Endothelial cell of umbilical vein (primary cell): ENCODE measurements around the gene CNST. TPM values are rescaled to one million over a fixed set of nuclear protein-coding genes. Genes with fewer than 3 reads are reported as not detected.

Source experiments
- BruUV-seq: library from RNA; stranded (reverse); fragments of 400-500 nt; replicated peaks from 2 replicates; lab custom pipeline; 2021; lab: Mats Ljungman, UMichigan
- CTCF ChIA-PET: fragments of 300-600, 350-600 bp; sonication (Branson Sonifier 250); formaldehyde crosslinking; loops from one replicate; lab custom pipeline; 2021; ENCODE audit warnings: antibody characterized with exemption, inconsistent platforms; lab: Charles Lee
- POLR2A ChIA-PET: fragments of 300-600, 350-600 bp; sonication (Branson Sonifier 250); formaldehyde crosslinking; loops from one replicate; lab custom pipeline; 2021; ENCODE audit warnings: antibody characterized with exemption, inconsistent platforms; lab: Charles Lee
- DNase-seq: peaks from one replicate; pipeline ENCODE4 v3.0.0-alpha.2; 2011; ENCODE audit warnings: low read depth, low spot score
- FAIRE-seq: peaks from 2 replicates; lab custom pipeline; 2011; peaks lifted over from hg19 to GRCh38; lab: Jason Lieb, UNC
- H2AFZ ChIP-seq: 2 replicates; pipeline ENCODE4 v1.6.0; 2012; ENCODE audit warnings: low read depth, low read length, control low read depth, inconsistent platforms
- H3K27ac ChIP-seq: 2 replicates; pipeline ENCODE4 v1.5.1; 2011; ENCODE audit warnings: low read depth, mild to moderate bottlenecking, control low read depth, low read length, moderate library complexity; ENCODE audit not compliant: insufficient read depth
- H3K27me3 ChIP-seq, 2 experiments: 2 replicates each; pipeline versions ENCODE4 v1.6.0 to v1.6.1; 2011; ENCODE audit warnings: low read length in 2 of 2, mixed read lengths in 1 of 2; ENCODE audit not compliant: control insufficient read depth in 2 of 2, insufficient read depth in 2 of 2
- H3K36me3 ChIP-seq, 2 experiments: 2 replicates in 1 of 2; 3 replicates in 1 of 2; pipeline ENCODE4 v1.5.1; 2011; ENCODE audit warnings: low read length in 2 of 2, mild to moderate bottlenecking in 1 of 2, moderate library complexity in 1 of 2; ENCODE audit not compliant: control insufficient read depth in 2 of 2, insufficient read depth in 2 of 2; ENCODE audit errors: extremely low read depth in 1 of 2
- H3K4me1 ChIP-seq: 3 replicates; pipeline ENCODE4 v1.5.1; 2011; ENCODE audit warnings: mild to moderate bottlenecking, low read length; ENCODE audit not compliant: control insufficient read depth, insufficient read depth; ENCODE audit errors: extremely low read depth
- H3K4me2 ChIP-seq: 2 replicates; pipeline ENCODE4 v1.6.1; 2011; ENCODE audit warnings: low read length, control low read depth, mixed read lengths; ENCODE audit not compliant: insufficient read depth
- H3K4me3 ChIP-seq, 3 experiments: fragments of 200-600 bp in 1 of 3; sonication (generic), shearing (Covaris generic) in 1 of 3; replicated peaks in 1 of 3; 2 replicates each; pipeline ENCODE4 v1.5.1; 2011 to 2016; ENCODE audit warnings: control low read depth in 3 of 3, low read length in 3 of 3, mild to moderate bottlenecking in 2 of 3, inconsistent platforms in 1 of 3, low read depth in 1 of 3, moderate library complexity in 1 of 3; ENCODE audit not compliant: insufficient read depth in 1 of 3
- H3K79me2 ChIP-seq: 2 replicates; pipeline ENCODE4 v1.6.0; 2012; ENCODE audit warnings: low read length, inconsistent platforms; ENCODE audit not compliant: control insufficient read depth, insufficient read depth
- H3K9ac ChIP-seq: replicated peaks from 2 replicates; pipeline ENCODE3; 2011; ENCODE audit warnings: low read length, control low read depth; ENCODE audit not compliant: insufficient read depth; ENCODE audit errors: extremely low read depth
- H3K9me1 ChIP-seq: replicated peaks from 3 replicates; pipeline ENCODE4 v1.6.0; 2011; ENCODE audit warnings: mild to moderate bottlenecking, low read length; ENCODE audit not compliant: control insufficient read depth, insufficient read depth; ENCODE audit errors: extremely low read depth
- H3K9me3 ChIP-seq: replicated peaks from 2 replicates; pipeline ENCODE4 v1.5.1; 2012; ENCODE audit warnings: low read length, inconsistent platforms; ENCODE audit not compliant: control insufficient read depth, insufficient read depth
- H4K20me1 ChIP-seq: replicated peaks from 2 replicates; pipeline ENCODE3; 2011; ENCODE audit warnings: mild to moderate bottlenecking, low read length; ENCODE audit not compliant: control insufficient read depth, insufficient read depth; ENCODE audit errors: extremely low read depth
- CTCF ChIP-seq, 2 donors: IDR thresholded peaks; 1 replicate in 1 of 2; 2 replicates in 1 of 2; pipeline ENCODE4 v1.5.1; 2011; ENCODE audit warnings: low read length in 2 of 2, mild to moderate bottlenecking in 2 of 2, moderate library complexity in 2 of 2, control low read depth in 1 of 2, inconsistent platforms in 1 of 2, low read depth in 1 of 2; ENCODE audit not compliant: insufficient read depth in 1 of 2; ENCODE audit errors: extremely low read depth in 1 of 2
- EZH2 ChIP-seq: IDR thresholded peaks from 2 replicates; pipeline ENCODE4 v1.6.1; 2012; ENCODE audit warnings: borderline replicate concordance, low read depth, mild to moderate bottlenecking, moderate library complexity, low read length, inconsistent platforms; ENCODE audit not compliant: severe bottlenecking
- GATA2 ChIP-seq: IDR thresholded peaks from 2 replicates; pipeline ENCODE4 v1.7.0; 2011; ENCODE audit warnings: low read depth, mild to moderate bottlenecking, moderate library complexity, mixed read lengths, low read length; ENCODE audit not compliant: insufficient read length, insufficient read depth
- JUN ChIP-seq: IDR thresholded peaks from 2 replicates; pipeline ENCODE4 v1.6.1; 2011; ENCODE audit warnings: borderline replicate concordance, low read depth; ENCODE audit not compliant: insufficient read length, insufficient read depth
- MAX ChIP-seq: IDR thresholded peaks from 2 replicates; pipeline ENCODE4 v1.6.1; 2011; ENCODE audit not compliant: insufficient read depth, insufficient read length
- MYC ChIP-seq: IDR thresholded peaks from one replicate; pipeline ENCODE4 v1.6.1; 2011; ENCODE audit warnings: mild to moderate bottlenecking, low read depth, low read length
- POLR2AphosphoS5 ChIP-seq: IDR thresholded peaks from 2 replicates; pipeline ENCODE4 v1.6.1; 2012; ENCODE audit warnings: low read depth, mild to moderate bottlenecking, control low read depth, low read length, moderate library complexity; ENCODE audit not compliant: insufficient read depth
- dilution Hi-C: fragments of 300-500 bp; cut with MboI; formaldehyde crosslinking; loops from one replicate; pipeline ENCODE4 v1.15.0; 2019; ENCODE audit warnings: low sequenced_read_pairs; ENCODE audit not compliant: extremely low pct_ligation_motif_present
- intact Hi-C: fragments of 100-400 bp; cut with micrococcal nuclease; formaldehyde crosslinking; loops from one replicate; pipeline ENCODE4 v1.10.0; 2022
- polyA plus RNA-seq, 4 experiments: library from polyadenylated mRNA; depleted of rRNA in 3 of 4; stranded (reverse) in 3 of 4; unstranded in 1 of 4; fragments of >200 nt; gene quantifications; 2 replicates each; pipeline versions ENCODE4 v1.2.1 to v1.2.3, GENCODE V29; 2011 to 2012; ENCODE audit warnings: missing spikeins in 1 of 4
- total RNA-seq: library from RNA; stranded (reverse); gene quantifications from 2 replicates; pipeline ENCODE4 v1.2.3, GENCODE V29; 2021

Gene CNST
- total and polyA plus RNA-seq, 2 donors (not counting 3 experiments of a cell fraction or from before 2014, with no cell fraction given), result 6.3 to 18.1 TPM

GRCh38 chr1:246533371-246533905 lies 32.8 kb upstream of the CNST start:
- dilution Hi-C loops, result no loop called here
- H3K27me3 ChIP-seq, result peaks cover 1 to 8% of the 10 kb centered on the region in 2 experiments
- no peak overlapping the region for H3K27ac ChIP-seq
- H3K9me3 ChIP-seq, result no peaks in the 10 kb centered on the region
- FAIRE-seq (no peak), DNase-seq (no peak)
- H3K9ac ChIP-seq, result no peak overlapping the region
- H2AFZ ChIP-seq, result no peak overlapping the region
- H4K20me1 ChIP-seq, result no peaks in the 10 kb centered on the region
- ChIA-PET POLR2A (no interaction called here), CTCF (interaction anchor here (0.6 to 2.7 kb wide), 2 partner anchors 35 to 108 kb away, joined by 3 to 12 read pairs; no protein-coding TSS in a partner anchor)
- H3K79me2 ChIP-seq, result no peaks in the 10 kb centered on the region
- intact Hi-C loops, result no loop called here
- H3K9me1 ChIP-seq, result no peaks in the 10 kb centered on the region
- H3K4me2 ChIP-seq, result no peak overlapping the region
- no TSS peak for BruUV-seq
- H3K36me3 ChIP-seq, result no peaks in the 10 kb centered on the region
- TF ChIP-seq GATA2 (no peak), JUN (no peak), MAX (no peak), CTCF (IDR thresholded peaks at IDR 0.05; ENCODE audit: extremely low read depth in 1 of 2, insufficient read depth in 1 of 2, low read depth in 1 of 2, low read length in 2 of 2) (no peak), POLR2AphosphoS5 (no peak), EZH2 (no peak), MYC (no peak)
- no peaks in the 10 kb centered on the region for H3K4me1 ChIP-seq
- H3K4me3 ChIP-seq, result no peak overlapping the region
